Measurements from ENCODE around the gene DERA.

- TF ChIP-seq CTCF (IDR thresholded peaks at IDR 0.05; ENCODE audit: low read length), result no peak
- TF ChIP-seq EZH2phosphoT487 (IDR thresholded peaks at IDR 0.05; ENCODE audit: low read length), result no peak
These were observed 6.7 kb upstream of the DERA start for GRCh38 chr12:15904378-15904920.

Data from MM.1S (cell line).